Lower leg skin (tissue), 3 donors: ENCODE data around the gene SCN2B.

Experiments used
- CTCF ChIP-seq, 3 donors: fragments of 450-650 bp; IDR thresholded peaks; one replicate each; pipeline ENCODE4 v1.5.1; 2016; ENCODE audit warnings: antibody characterized with exemption in 3 of 3, mild to moderate bottlenecking in 3 of 3, moderate library complexity in 2 of 3
- POLR2A ChIP-seq, 2 donors: fragments of 450-650 bp; IDR thresholded peaks; one replicate each; pipeline ENCODE4 v1.6.1; 2016 to 2017; ENCODE audit warnings: antibody characterized with exemption in 2 of 2, mild to moderate bottlenecking in 1 of 2, moderate library complexity in 1 of 2

GRCh38 chr11:118145285-118146227 is 30.9 kb downstream of the SCN2B start:
- TF ChIP-seq CTCF (IDR thresholded peaks at IDR 0.05), result peak in 2 of 3 donors; percentile 75 to 93
- TF ChIP-seq POLR2A (IDR thresholded peaks at IDR 0.05), result no peak
